ENCODE results near the gene CELF5.

Gene CELF5

GRCh38 chr19:3274942-3275582 is 50.6 kb downstream of the CELF5 start:
- H3K4me3 ChIP-seq: peak overlapping the region; percentile 77
- no peak overlapping the region for H3K27ac ChIP-seq
- no peak for DNase-seq (ENCODE audit: low read depth, low spot score)
- H3K9ac ChIP-seq (ENCODE audit: insufficient read length): no peak overlapping the region
- no peaks in the 10 kb centered on the region for H3K9me3 ChIP-seq (ENCODE audit: low read depth, low read length)
- TF ChIP-seq POLR2AphosphoS5 (IDR thresholded peaks at IDR 0.05; ENCODE audit: borderline replicate concordance, low read depth, low read length): no peak
- no peak for TF ChIP-seq EZH2 (IDR thresholded peaks at IDR 0.05)
- TF ChIP-seq FOXP2 (optimal IDR thresholded peaks at IDR 0.05; ENCODE audit: control extremely low read depth, extremely low read length, insufficient read depth): no peak
- no peaks in the 10 kb centered on the region for H3K36me3 ChIP-seq (ENCODE audit: insufficient read depth, low read length)

- Histone ChIP-seq H3K9ac (ENCODE audit: insufficient read length) (no peak overlapping the region), H3K9me3 (ENCODE audit: low read depth, low read length) (no peaks in the 10 kb centered on the region), H3K27ac (no peak overlapping the region), H3K36me3 (ENCODE audit: insufficient read depth, low read length) (no peaks in the 10 kb centered on the region), H3K4me3 (peak overlapping the region; percentile 77)
- peak; percentile 73 for DNase-seq (ENCODE audit: low read depth, low spot score)
- TF ChIP-seq FOXP2 (optimal IDR thresholded peaks at IDR 0.05; ENCODE audit: control extremely low read depth, extremely low read length, insufficient read depth): no peak
Observed at GRCh38 chr19:3275583-3276340, 51.3 kb downstream of the CELF5 start.

- no peak overlapping the region for H3K9ac ChIP-seq (ENCODE audit: insufficient read length)
- H3K9me3 ChIP-seq (ENCODE audit: low read depth, low read length): no peaks in the 10 kb centered on the region
- no peak for TF ChIP-seq POLR2AphosphoS5 (IDR thresholded peaks at IDR 0.05; ENCODE audit: borderline replicate concordance, low read depth, low read length)
- no peak for TF ChIP-seq EZH2 (IDR thresholded peaks at IDR 0.05)
- TF ChIP-seq FOXP2 (optimal IDR thresholded peaks at IDR 0.05; ENCODE audit: control extremely low read depth, extremely low read length, insufficient read depth): no peak
- no peak overlapping the region for H3K27ac ChIP-seq
- no peaks in the 10 kb centered on the region for H3K36me3 ChIP-seq (ENCODE audit: insufficient read depth, low read length)
- DNase-seq (ENCODE audit: low read depth, low spot score): no peak
- peak overlapping the region; percentile 29; the same call in 1 of the 2 replicates for H3K4me3 ChIP-seq
Observed at GRCh38 chr19:3276341-3276799, 51.9 kb downstream of the CELF5 start.

GRCh38 chr19:3277649-3278048 is 53.2 kb downstream of the CELF5 start:
- Histone ChIP-seq H3K4me3 (no peak overlapping the region), H3K36me3 (ENCODE audit: insufficient read depth, low read length) (no peaks in the 10 kb centered on the region), H3K9me3 (ENCODE audit: low read depth, low read length) (no peaks in the 10 kb centered on the region), H3K27ac (no peak overlapping the region), H3K9ac (ENCODE audit: insufficient read length) (no peak overlapping the region)
- TF ChIP-seq FOXP2 (optimal IDR thresholded peaks at IDR 0.05; ENCODE audit: control extremely low read depth, extremely low read length, insufficient read depth): no peak
- TF ChIP-seq POLR2AphosphoS5 (IDR thresholded peaks at IDR 0.05; ENCODE audit: borderline replicate concordance, low read depth, low read length): no peak
- TF ChIP-seq EZH2 (IDR thresholded peaks at IDR 0.05): no peak
- DNase-seq (ENCODE audit: low read depth, low spot score): no peak

GRCh38 chr19:3278294-3278693 is 53.8 kb downstream of the CELF5 start:
- H3K4me3 ChIP-seq: no peak overlapping the region
- H3K27ac ChIP-seq: no peak overlapping the region
- TF ChIP-seq FOXP2 (optimal IDR thresholded peaks at IDR 0.05; ENCODE audit: control extremely low read depth, extremely low read length, insufficient read depth) (no peak), EZH2 (IDR thresholded peaks at IDR 0.05) (no peak), POLR2AphosphoS5 (IDR thresholded peaks at IDR 0.05; ENCODE audit: borderline replicate concordance, low read depth, low read length) (no peak)
- no peaks in the 10 kb centered on the region for H3K36me3 ChIP-seq (ENCODE audit: insufficient read depth, low read length)
- DNase-seq (ENCODE audit: low read depth, low spot score): no peak
- H3K9me3 ChIP-seq (ENCODE audit: low read depth, low read length): no peaks in the 10 kb centered on the region
- no peak overlapping the region for H3K9ac ChIP-seq (ENCODE audit: insufficient read length)

- TF ChIP-seq FOXP2 (optimal IDR thresholded peaks at IDR 0.05; ENCODE audit: control extremely low read depth, extremely low read length, insufficient read depth) (no peak), POLR2AphosphoS5 (IDR thresholded peaks at IDR 0.05; ENCODE audit: borderline replicate concordance, low read depth, low read length) (no peak), EZH2 (IDR thresholded peaks at IDR 0.05) (no peak)
- Histone ChIP-seq H3K9me3 (ENCODE audit: low read depth, low read length) (no peaks in the 10 kb centered on the region), H3K36me3 (ENCODE audit: insufficient read depth, low read length) (no peaks in the 10 kb centered on the region), H3K4me3 (no peak overlapping the region), H3K27ac (no peak overlapping the region), H3K9ac (ENCODE audit: insufficient read length) (no peak overlapping the region)
- DNase-seq (ENCODE audit: low read depth, low spot score): no peak
Observed at GRCh38 chr19:3278749-3279148, 54.3 kb downstream of the CELF5 start.

GRCh38 chr19:3279306-3279705 is 54.8 kb downstream of the CELF5 start:
- Histone ChIP-seq H3K27ac (no peak overlapping the region), H3K9me3 (ENCODE audit: low read depth, low read length) (no peaks in the 10 kb centered on the region), H3K36me3 (ENCODE audit: insufficient read depth, low read length) (no peaks in the 10 kb centered on the region), H3K4me3 (no peak overlapping the region), H3K9ac (ENCODE audit: insufficient read length) (no peak overlapping the region)
- TF ChIP-seq EZH2 (IDR thresholded peaks at IDR 0.05) (no peak), FOXP2 (optimal IDR thresholded peaks at IDR 0.05; ENCODE audit: control extremely low read depth, extremely low read length, insufficient read depth) (no peak), POLR2AphosphoS5 (IDR thresholded peaks at IDR 0.05; ENCODE audit: borderline replicate concordance, low read depth, low read length) (no peak)
- no peak for DNase-seq (ENCODE audit: low read depth, low spot score)

- Histone ChIP-seq H3K4me3 (no peak overlapping the region), H3K9me3 (ENCODE audit: low read depth, low read length) (no peaks in the 10 kb centered on the region), H3K36me3 (ENCODE audit: insufficient read depth, low read length) (no peaks in the 10 kb centered on the region), H3K27ac (no peak overlapping the region), H3K9ac (ENCODE audit: insufficient read length) (no peak overlapping the region)
- TF ChIP-seq EZH2 (IDR thresholded peaks at IDR 0.05) (no peak), POLR2AphosphoS5 (IDR thresholded peaks at IDR 0.05; ENCODE audit: borderline replicate concordance, low read depth, low read length) (no peak), FOXP2 (optimal IDR thresholded peaks at IDR 0.05; ENCODE audit: control extremely low read depth, extremely low read length, insufficient read depth) (no peak)
- DNase-seq (ENCODE audit: low read depth, low spot score): no peak
Observed at GRCh38 chr19:3281026-3281425, 56.6 kb downstream of the CELF5 start.
